ENCODE data around the gene PPP2R2C.

Gene PPP2R2C

GRCh38 chr4:6493658-6494304 is 21.4 kb upstream of the PPP2R2C start:
- DNase-seq, result no peak

DNA sequence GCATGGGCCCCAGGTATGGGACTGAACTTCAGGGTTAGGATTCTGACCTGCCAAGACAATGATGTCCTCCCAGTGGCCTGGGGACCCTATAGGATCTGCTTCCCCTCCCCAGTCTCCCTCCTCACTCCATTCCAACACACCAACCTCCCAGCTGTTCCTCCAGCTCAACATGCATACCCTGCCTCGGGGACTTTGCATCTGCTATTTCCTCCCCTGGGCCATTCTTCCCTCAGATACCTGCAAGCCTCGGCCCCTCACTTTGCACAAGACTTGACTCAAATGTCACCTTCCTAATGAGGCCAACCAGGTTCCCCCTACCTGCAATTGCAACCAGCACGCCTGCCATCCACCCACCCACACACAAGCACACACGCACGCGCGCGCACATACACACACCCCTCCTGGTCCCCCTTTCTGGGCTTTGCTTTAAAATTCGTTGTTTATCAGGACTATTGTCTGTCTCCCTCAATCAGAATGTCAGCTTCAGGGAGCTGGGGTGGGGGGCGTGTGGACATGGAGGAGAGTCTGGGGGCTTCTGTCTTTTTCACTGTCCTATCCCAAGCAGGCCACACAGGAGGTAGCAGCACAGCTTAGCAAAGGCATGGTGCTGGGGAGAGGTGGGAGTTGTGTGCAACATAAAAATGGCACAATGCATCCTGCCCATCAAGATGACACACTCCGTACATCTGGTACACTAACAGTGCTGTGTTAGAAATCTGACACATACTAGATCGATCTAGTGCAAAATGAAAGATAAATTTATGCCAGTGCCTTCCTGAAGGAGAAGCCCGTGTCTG is 20.6 kb upstream of the PPP2R2C start:
- no peak for DNase-seq

DNA sequence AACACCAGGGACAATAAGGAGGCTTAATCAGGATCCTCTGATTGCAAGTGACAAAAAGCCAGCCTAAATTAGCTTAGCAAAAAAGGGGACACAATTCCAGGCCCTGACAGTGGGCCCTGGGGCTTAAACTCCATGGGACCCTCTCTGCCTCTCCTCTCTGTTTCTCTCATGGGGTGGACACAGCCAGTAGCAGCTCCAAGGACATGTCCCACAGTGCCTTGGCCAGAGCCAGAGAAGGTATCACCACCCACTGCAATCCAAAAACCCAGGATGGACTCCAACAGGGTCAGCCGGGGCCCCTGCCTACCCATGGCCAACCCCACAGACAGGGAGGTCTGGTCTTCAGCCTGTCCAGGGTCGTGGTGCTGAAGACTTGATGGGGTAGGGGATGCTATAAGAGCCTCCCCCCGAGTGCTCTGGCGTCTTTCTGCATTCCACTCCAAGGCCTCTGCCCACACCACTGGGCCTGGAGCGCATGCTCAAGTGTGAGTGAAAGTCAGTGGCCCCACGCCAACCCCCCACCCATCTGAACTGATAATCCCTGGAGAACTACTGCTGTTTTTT is 19.7 kb upstream of the PPP2R2C start:
- DNase-seq, result no peak

- DNase-seq, result no peak
Observed at GRCh38 chr4:6491235-6491634, 18.8 kb upstream of the PPP2R2C start.

- no peak for DNase-seq
Observed at GRCh38 chr4:6489927-6490326, 17.5 kb upstream of the PPP2R2C start.

GRCh38 chr4:6487466-6487865 is 15.1 kb upstream of the PPP2R2C start:
- DNase-seq, result no peak

DNA sequence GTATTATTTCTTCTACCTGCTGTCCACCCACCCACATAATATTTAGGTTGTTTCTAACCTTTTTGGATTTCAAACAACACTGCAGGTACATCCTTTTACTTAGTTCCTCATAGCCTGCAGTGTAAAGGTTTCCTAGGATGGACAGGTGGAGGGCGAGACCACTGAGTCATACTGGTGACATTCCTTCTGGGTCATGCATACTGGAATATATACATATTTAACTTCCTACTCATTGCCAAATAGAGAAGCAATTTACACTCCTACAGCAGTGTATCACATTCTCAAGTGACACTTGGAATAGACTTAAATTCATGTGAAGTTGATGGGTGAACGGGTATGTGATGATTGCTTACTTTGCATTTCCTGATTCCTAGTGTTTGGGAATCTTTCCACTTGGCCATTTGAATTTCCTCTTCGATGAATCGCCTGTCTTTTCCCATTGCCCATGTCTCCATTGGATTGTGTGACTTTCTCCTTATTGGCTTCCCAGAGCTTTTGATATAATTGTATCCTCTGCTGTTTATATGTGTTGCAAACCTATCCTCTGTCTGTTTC is 8.2 kb upstream of the PPP2R2C start:
- no peak for DNase-seq

DNA sequence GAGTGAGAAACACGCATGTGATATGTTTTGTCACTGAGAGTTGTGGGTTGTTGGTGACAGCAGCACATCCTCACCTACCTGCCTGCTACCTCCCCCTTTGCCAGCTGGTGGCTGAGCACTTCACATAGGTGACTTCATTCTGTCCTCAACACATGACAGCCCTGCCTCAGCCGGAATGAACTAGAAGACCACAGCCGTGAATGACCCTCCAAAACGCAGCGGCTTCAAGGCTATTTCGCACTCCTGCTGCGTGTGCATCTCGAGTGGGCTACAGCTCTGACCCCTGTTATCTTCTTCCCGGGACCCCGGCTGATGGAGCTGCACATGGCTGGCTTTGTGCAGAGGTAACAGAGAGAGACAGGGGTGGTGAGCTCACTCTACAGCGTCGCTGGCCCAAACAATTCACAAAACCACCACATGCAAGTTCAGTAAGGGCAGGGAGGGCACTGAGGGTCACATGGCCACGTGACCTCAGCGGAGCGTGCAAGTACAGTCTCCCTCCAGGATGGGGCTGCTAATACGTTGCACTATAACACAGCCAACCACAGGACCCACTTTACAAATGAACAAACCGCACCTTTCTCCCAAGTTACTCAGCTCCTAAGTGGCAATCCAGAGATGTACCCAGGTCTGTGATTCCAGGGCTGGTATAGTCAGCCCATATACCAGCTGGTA is 6.3 kb upstream of the PPP2R2C start:
- no peak for DNase-seq

DNA sequence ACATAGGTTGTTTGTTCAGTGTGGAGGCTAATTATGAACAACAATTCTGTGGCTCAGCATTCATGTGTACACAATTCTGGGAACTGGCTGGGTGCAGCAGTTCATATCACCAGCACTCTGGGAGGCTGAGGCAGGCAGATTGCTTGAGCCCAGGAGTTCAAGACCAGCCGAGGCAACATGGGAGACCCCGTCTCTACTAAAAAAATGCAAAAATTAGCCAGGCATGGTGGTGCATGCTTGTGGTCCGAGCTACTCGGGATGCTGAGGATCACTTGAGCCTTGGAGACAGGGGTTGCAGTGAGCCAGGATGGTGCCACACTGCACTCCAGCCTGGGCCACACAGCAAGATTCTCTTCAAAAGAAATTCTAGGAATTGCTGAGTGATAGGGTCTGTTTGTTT is 4.5 kb upstream of the PPP2R2C start:
- DNase-seq, result no peak

DNA sequence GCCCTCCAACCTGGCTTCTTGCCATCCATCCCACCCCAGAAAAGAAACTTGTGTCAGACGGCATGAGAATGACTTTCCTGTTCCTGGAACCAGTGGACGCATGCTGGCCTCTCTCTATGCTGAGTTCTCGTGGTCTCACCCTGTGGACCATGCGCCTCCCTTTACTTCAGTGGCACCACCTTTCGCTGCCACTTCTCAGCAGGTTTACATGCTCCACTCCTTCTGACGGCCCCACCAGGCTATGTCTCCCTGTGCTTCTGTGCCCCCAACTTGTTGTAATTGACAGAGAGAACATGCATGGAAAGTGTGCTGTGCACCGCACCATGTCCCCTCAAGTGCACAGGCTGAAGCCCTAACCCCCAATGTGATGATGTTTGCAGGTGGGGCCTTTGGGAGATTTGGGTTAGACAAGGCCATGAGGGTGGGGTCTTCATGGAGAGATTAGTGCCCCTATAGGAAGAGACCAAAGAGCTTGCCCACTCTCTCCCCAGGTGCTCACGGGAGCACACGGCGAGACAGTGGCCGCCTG is 3.1 kb upstream of the PPP2R2C start:
- no peak for DNase-seq

GRCh38 chr4:6474705-6475457 is 2.5 kb upstream of the PPP2R2C start:
- DNase-seq, result no peak

DNA sequence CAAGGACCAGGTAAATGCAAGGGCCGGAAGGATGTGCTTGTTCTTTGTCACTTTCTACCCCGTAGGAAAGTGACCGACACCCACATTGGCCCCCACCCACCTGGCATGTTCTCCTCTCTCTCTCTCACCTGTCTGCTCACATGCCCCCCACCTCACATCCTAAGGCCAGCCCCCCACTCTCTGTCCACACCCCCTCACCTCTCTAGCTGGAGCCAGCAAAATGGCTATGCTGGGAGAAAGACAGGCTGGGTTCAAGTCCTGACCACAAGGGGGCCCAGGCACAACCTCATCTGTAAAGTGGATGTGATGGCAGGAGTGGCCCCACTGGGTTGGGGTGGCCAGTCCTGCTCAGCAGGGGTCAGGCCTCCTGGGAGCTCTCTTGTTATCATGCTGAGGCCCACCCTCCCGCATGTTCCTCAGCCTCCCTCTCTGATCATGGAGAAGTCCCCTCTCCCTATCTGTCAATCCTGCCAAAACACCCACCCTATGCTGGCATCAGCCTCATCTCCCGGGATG is 1.7 kb upstream of the PPP2R2C start:
- peak; percentile 38 for DNase-seq

DNA sequence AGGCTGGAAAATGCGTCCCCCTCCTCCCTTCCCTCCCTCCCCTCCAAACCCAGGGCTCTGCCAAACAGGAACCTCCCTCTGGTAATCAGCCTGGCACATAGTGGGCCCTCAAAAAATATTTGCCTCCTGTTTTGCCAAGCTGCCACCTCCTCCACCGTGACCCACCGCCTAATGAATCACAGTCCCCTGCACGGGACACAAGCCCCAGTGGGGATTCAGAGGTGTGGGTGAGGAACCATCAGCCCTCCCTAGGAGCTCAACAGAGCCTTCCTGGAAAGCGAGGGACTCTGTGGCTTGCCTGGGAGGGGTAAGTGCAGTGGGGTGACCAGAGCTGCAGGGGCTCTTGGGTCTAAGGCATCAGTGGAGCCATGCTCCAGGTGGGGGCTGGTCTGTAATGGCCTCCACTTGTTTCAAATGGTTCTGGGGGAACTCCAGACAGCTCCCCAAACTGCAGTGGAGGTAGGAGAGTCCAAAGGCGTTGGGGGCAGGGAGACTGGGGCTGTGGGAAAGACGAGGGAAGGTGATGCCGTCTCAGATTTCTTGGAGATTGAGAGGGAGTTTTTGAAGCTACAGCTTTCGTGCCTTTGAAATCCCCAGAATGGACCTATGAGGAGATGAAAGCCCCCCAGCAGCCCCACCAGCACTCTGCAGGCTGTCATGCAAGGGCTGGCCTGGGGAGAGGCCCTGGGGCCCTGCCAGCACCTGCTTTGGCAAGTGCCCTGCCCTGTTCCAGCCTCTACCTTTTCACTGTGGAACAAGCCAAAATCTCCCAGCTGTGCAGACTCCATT is 1.0 kb upstream of the PPP2R2C start:
- DNase-seq, result no peak

GRCh38 chr4:6472008-6472386 is 417 bp downstream of the PPP2R2C start:
- DNase-seq, result no peak

DNA sequence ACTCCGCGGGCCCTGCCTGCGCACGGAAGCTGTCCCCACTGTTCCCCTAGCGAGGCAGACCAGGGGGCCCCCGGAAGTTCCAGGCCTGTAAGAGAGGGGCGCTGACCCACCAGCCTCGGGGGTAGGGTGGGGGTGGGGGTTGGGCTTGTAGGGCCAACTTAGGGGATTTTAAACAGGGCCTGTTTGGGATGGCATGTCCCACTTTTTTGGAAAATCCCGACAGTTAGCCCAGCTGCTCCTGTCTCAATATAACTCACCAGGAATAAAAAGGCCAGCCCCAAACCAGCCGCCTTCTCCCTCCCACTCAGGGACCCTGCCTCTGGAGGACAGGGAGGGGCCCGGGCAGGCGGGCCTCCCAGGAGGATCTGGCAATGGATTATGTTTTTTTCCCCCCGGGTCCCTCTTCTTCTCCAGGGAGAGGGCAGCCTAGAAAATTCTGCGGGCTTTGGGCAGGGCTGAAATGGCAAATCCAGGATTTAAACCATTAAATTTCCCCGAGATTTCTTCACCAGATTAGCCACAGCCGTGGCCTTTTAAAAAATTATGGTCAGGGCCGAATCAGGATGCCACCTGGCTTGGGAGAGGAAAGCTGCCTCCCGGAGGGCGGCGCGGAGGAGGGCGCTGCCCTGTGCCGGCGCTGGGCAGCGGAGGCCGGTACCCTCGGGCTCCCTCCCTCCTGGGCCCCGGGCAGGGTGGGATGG is 957 bp downstream of the PPP2R2C start:
- no peak for DNase-seq

GRCh38 chr4:6470502-6471306 is 1.7 kb downstream of the PPP2R2C start:
- peak; percentile 33 for DNase-seq

DNA sequence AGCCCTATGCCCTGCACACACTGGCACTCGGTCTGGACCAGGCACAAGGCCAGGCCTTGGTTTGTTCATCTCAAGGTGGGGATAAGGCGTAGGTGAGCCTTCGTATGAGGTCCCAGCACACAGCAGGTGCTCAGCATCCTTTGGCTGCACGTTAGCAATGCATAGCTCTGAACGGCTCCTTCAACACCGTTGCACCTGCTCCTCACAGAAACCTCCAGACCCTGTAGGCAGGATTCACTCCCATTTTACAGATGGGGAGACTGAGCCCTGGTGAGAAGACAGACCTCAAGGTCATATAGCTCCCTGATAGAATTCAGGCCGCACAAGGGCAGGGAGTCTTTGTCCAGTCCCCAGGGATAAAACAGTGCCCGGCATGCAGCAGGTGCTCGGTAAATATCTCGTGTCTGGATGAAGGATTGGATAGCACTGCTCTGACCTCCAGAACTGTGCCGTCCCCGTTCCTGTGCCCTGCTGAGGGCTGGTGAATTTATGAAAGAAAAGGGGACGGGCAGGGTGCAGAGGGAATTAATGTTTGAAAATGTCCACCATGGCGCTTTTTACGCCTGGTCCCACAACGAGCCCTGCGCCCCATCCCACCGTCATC is 2.4 kb downstream of the PPP2R2C start:
- DNase-seq, result no peak

GRCh38 chr4:6469144-6469543 is 3.3 kb downstream of the PPP2R2C start:
- DNase-seq, result no peak

DNA sequence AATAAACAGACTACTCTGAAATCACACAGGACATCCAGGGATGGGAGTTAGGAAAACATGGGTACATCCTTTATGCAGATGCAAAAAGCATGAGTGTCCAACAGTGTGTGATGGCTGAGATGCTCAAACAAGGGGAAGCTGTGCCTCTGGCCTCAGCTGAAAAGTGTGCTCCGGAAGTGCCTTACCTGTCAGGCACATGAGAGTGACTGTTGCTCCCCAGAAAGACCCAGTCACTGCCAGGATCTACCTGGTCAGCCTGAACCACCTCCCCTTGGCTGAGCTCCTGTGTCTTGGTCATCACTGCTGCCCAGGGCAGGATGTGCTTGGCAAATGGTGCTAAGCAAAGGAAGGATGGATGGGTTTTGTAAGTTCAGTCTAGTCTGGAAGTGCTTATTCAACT is 4.0 kb downstream of the PPP2R2C start:
- DNase-seq, result no peak
